Suprapubic skin (tissue), 3 donors: ENCODE data around the gene TBATA.
"Not testable (repeated sequence)": the region's sequence is repeated elsewhere in the genome, so short reads cannot be mapped to it uniquely, and the experiment has no call there.

Source experiments
- POLR2AphosphoS5 ChIP-seq, 3 donors: sonication (generic); formaldehyde crosslinking; IDR thresholded peaks; one replicate each; pipeline ENCODE4 v1.6.1; 2017; ENCODE audit warnings: antibody characterized with exemption in 3 of 3
- TF ChIP-seq, protein P1 (sequence below), 2 donors: fragments of 200-600 bp in 1 of 2; fragments of 450-650 bp in 1 of 2; sonication (generic) in 1 of 2; IDR thresholded peaks; one replicate each; pipeline ENCODE4 v1.5.1; 2016 to 2019; ENCODE audit warnings: antibody characterized with exemption in 2 of 2, mild to moderate bottlenecking in 1 of 2, moderate library complexity in 1 of 2

DNA sequence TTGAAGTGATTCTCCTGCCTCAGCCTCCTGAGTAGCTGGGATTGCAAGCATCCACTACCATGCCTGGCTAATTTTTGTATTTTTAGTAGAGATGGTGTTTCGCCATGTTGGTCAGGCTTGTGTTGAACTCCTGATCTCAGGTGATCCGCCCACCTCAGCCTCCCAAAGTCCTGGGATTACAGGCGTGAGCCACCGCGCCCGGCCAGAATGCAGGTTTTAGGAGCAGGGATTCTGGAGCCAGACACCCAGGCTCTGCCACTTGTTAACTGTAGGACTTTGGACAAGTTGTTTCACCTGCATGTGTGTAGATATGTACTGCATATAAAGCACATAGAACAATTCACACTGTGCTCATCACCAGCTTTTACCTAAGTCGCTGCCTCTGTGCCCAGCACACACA, 14.7 kb downstream of the TBATA start:
- not testable (repeated sequence) for TF ChIP-seq POLR2AphosphoS5 (IDR thresholded peaks at IDR 0.05)
- TF ChIP-seq, protein P1, sequence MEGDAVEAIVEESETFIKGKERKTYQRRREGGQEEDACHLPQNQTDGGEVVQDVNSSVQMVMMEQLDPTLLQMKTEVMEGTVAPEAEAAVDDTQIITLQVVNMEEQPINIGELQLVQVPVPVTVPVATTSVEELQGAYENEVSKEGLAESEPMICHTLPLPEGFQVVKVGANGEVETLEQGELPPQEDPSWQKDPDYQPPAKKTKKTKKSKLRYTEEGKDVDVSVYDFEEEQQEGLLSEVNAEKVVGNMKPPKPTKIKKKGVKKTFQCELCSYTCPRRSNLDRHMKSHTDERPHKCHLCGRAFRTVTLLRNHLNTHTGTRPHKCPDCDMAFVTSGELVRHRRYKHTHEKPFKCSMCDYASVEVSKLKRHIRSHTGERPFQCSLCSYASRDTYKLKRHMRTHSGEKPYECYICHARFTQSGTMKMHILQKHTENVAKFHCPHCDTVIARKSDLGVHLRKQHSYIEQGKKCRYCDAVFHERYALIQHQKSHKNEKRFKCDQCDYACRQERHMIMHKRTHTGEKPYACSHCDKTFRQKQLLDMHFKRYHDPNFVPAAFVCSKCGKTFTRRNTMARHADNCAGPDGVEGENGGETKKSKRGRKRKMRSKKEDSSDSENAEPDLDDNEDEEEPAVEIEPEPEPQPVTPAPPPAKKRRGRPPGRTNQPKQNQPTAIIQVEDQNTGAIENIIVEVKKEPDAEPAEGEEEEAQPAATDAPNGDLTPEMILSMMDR (IDR thresholded peaks at IDR 0.05): not testable (repeated sequence)
